Measurements from ENCODE around the gene CCR7. TPM values are rescaled to one million over a fixed set of nuclear protein-coding genes. Genes with fewer than 3 reads are reported as not detected.
A peak's percentile ranks its signal among the peaks of the same experiment; 100 is the strongest.

CCR7 gene
- total and polyA plus RNA-seq, 2 of the 13 experiments (the other 11 are each of a cell fraction or from before 2014, with no cell fraction given) = 0.04 to 0.53 TPM

DNA sequence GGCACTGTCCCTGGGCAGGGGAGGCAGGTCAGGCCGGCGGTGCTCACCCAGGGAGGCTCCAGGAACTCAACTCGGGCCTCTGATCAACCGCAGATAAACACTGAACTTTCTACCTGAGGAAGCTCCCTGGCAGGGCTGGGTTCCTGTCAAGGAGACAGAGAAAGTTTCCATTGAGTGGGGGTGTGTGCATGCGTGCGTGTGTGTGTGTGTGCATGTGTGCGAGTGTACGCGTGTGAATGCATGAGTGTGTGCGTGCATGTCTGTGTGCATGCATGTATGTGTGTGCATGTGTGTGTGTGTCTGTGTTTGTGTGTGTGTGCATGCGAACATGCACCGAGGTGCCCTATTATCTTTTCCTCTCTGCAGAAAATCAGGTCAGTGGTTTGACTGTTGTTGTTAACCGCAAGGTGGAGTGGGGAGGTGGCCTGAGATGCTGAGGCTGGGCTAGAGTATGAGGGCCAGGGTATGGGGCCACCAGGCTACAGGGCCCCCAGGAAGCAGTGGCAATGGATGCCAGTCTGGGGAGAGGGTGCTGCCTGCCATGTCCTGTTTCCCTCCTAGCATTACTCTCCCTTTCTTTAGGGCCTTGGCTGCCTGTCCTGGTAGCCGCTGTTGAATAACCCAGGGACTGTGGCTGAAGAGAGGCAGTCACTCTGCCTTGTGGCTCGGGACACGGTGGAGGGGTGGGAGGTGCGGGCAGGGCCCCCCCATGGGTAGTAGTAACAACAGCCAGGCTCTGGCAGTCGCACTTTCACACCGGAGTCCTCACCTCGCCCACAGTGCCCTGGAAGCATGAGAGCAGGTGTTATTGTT lies 24.0 kb downstream of the CCR7 start (continued):
- TF ChIP-seq, protein P1, sequence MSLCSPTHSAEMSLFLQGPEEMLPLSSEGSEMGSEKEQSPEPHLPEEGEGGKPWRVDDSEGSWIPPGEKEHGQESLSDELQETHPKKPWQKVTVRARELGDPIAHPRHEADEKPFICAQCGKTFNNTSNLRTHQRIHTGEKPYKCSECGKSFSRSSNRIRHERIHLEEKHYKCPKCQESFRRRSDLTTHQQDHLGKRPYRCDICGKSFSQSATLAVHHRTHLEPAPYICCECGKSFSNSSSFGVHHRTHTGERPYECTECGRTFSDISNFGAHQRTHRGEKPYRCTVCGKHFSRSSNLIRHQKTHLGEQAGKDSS (CRISPR knock-in tag; IDR thresholded peaks at IDR 0.05; ENCODE audit: borderline replicate concordance, low read depth) = no peak
- TF ChIP-seq KLF9 (CRISPR knock-in tag; IDR thresholded peaks at IDR 0.05; ENCODE audit: low read depth) (no peak), IRX3 (CRISPR knock-in tag; IDR thresholded peaks at IDR 0.05; ENCODE audit: borderline replicate concordance, low read depth) (no peak), SMARCC2 (IDR thresholded peaks at IDR 0.05) (no peak), ZNF10 (CRISPR knock-in tag; IDR thresholded peaks at IDR 0.05; ENCODE audit: borderline replicate concordance, low read depth) (no peak), NCOA1 (CRISPR knock-in tag; IDR thresholded peaks at IDR 0.05) (no peak), HCFC1 (IDR thresholded peaks at IDR 0.05; ENCODE audit: low read depth, low read length) (no peak), SNRNP70 (IDR thresholded peaks at IDR 0.05; ENCODE audit: low read depth, low read length) (no peak), TSC22D2 (CRISPR knock-in tag; IDR thresholded peaks at IDR 0.05; ENCODE audit: borderline replicate concordance) (no peak), GPN1 (CRISPR knock-in tag; IDR thresholded peaks at IDR 0.05; ENCODE audit: borderline replicate concordance) (0 out of 2 replicates have a peak, but pooled peaks have one; percentile 13), U2AF1 (optimal IDR thresholded peaks at IDR 0.05; ENCODE audit: low read depth, low read length) (no peak), MXD4 (CRISPR knock-in tag; IDR thresholded peaks at IDR 0.05) (no peak), NFYC (CRISPR knock-in tag; IDR thresholded peaks at IDR 0.05) (no peak), ZFP82 (CRISPR knock-in tag; IDR thresholded peaks at IDR 0.05; ENCODE audit: borderline replicate concordance) (no peak), ZNF335 (CRISPR knock-in tag; IDR thresholded peaks at IDR 0.05) (no peak), ELF4 (CRISPR knock-in tag; IDR thresholded peaks at IDR 0.05; ENCODE audit: borderline replicate concordance) (no peak)
- TF ChIP-seq, protein P2, sequence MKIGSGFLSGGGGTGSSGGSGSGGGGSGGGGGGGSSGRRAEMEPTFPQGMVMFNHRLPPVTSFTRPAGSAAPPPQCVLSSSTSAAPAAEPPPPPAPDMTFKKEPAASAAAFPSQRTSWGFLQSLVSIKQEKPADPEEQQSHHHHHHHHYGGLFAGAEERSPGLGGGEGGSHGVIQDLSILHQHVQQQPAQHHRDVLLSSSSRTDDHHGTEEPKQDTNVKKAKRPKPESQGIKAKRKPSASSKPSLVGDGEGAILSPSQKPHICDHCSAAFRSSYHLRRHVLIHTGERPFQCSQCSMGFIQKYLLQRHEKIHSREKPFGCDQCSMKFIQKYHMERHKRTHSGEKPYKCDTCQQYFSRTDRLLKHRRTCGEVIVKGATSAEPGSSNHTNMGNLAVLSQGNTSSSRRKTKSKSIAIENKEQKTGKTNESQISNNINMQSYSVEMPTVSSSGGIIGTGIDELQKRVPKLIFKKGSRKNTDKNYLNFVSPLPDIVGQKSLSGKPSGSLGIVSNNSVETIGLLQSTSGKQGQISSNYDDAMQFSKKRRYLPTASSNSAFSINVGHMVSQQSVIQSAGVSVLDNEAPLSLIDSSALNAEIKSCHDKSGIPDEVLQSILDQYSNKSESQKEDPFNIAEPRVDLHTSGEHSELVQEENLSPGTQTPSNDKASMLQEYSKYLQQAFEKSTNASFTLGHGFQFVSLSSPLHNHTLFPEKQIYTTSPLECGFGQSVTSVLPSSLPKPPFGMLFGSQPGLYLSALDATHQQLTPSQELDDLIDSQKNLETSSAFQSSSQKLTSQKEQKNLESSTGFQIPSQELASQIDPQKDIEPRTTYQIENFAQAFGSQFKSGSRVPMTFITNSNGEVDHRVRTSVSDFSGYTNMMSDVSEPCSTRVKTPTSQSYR (CRISPR knock-in tag; IDR thresholded peaks at IDR 0.05; ENCODE audit: borderline replicate concordance) = no peak
- TF ChIP-seq, protein P3, sequence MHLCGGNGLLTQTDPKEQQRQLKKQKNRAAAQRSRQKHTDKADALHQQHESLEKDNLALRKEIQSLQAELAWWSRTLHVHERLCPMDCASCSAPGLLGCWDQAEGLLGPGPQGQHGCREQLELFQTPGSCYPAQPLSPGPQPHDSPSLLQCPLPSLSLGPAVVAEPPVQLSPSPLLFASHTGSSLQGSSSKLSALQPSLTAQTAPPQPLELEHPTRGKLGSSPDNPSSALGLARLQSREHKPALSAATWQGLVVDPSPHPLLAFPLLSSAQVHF (CRISPR knock-in tag; IDR thresholded peaks at IDR 0.05) = no peak
- TF ChIP-seq, protein P4, sequence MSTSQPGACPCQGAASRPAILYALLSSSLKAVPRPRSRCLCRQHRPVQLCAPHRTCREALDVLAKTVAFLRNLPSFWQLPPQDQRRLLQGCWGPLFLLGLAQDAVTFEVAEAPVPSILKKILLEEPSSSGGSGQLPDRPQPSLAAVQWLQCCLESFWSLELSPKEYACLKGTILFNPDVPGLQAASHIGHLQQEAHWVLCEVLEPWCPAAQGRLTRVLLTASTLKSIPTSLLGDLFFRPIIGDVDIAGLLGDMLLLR (CRISPR knock-in tag; IDR thresholded peaks at IDR 0.05) = no peak
- TF ChIP-seq, protein P5, sequence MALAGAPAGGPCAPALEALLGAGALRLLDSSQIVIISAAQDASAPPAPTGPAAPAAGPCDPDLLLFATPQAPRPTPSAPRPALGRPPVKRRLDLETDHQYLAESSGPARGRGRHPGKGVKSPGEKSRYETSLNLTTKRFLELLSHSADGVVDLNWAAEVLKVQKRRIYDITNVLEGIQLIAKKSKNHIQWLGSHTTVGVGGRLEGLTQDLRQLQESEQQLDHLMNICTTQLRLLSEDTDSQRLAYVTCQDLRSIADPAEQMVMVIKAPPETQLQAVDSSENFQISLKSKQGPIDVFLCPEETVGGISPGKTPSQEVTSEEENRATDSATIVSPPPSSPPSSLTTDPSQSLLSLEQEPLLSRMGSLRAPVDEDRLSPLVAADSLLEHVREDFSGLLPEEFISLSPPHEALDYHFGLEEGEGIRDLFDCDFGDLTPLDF (CRISPR knock-in tag; IDR thresholded peaks at IDR 0.05) = no peak
- TF ChIP-seq, protein P6, sequence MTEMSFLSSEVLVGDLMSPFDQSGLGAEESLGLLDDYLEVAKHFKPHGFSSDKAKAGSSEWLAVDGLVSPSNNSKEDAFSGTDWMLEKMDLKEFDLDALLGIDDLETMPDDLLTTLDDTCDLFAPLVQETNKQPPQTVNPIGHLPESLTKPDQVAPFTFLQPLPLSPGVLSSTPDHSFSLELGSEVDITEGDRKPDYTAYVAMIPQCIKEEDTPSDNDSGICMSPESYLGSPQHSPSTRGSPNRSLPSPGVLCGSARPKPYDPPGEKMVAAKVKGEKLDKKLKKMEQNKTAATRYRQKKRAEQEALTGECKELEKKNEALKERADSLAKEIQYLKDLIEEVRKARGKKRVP (CRISPR knock-in tag; IDR thresholded peaks at IDR 0.05) = no peak
